ENCODE results near the gene TOPBP1.

DNA sequence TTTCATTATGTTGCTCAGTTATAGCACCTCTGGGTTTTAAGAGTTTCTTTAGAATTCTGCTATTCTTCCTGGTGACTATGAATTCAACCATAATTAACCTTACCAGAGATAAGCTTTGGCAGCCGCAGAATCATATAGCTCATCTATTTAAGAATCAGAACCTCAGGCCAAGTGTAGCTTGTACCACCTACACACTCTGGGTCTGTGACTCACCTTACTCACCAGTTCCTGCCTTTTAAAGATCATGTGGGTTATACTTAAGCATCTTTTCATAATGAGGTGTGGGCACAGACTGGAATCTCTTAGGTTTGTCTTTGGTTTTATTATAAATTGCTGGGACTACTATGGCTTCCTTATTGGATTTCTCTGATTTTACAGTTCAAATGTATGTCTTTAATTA lies 66.4 kb downstream of the TOPBP1 start:
- TF ChIP-seq POLR2A (IDR thresholded peaks at IDR 0.05; ENCODE audit: low read length) (no peak), GATA1 (IDR thresholded peaks at IDR 0.05; ENCODE audit: low read depth, low read length) (no peak)

All from erythroblast (primary cell).